ENCODE measurements around the gene AHRR. TPM values are rescaled to one million over a fixed set of nuclear protein-coding genes. Genes with fewer than 3 reads are reported as not detected.
A peak's percentile ranks its signal among the peaks of the same experiment; 100 is the strongest.
"Not testable (repeated sequence)": the region's sequence is repeated elsewhere in the genome, so short reads cannot be mapped to it uniquely, and the experiment has no call there.

Gene AHRR
- total and polyA plus RNA-seq, 2 experiments from 2014 or later: 0.27 to 1.8 TPM

GRCh38 chr5:296954-297353 lies 24.6 kb upstream of the AHRR start:
- not testable (repeated sequence) for H3F3A ChIP-seq (replicated peaks; ENCODE audit: low read depth); H3K9me2 ChIP-seq (ENCODE audit: insufficient read depth); H2AFZ ChIP-seq; H3K27ac ChIP-seq (ENCODE audit: low read depth); H3K36me3 ChIP-seq (ENCODE audit: insufficient read depth); H3K4me1 ChIP-seq (ENCODE audit: insufficient read depth); H4K20me1 ChIP-seq (replicated peaks; ENCODE audit: insufficient read depth); DNase-seq (ENCODE audit: low spot score); H3K27ac Mint-ChIP-seq; H3K4me3 ChIP-seq; H3K27me3 Mint-ChIP-seq (ENCODE audit: insufficient read depth, low read depth, poor library complexity); H3K4me3 Mint-ChIP-seq; H3K4me2 ChIP-seq; H3K27me3 ChIP-seq (ENCODE audit: insufficient read depth); H3K9me3 Mint-ChIP-seq
- Mint-ChIP-seq H3K4me1 (peaks cover 37% of the 10 kb centered on the region), H3K36me3 (ENCODE audit: low read depth) (peaks cover 19% of the 10 kb centered on the region)
- ATAC-seq: peak; percentile 18
- peaks cover 12% of the 10 kb centered on the region for H3K79me2 ChIP-seq (replicated peaks; ENCODE audit: insufficient read depth)

- H3K36me3 ChIP-seq (ENCODE audit: insufficient read depth); H3K27me3 ChIP-seq (ENCODE audit: insufficient read depth); H3K27ac Mint-ChIP-seq; H3K4me1 ChIP-seq (ENCODE audit: insufficient read depth); H3K9me2 ChIP-seq (ENCODE audit: insufficient read depth); H3K4me3 ChIP-seq; H3K27me3 Mint-ChIP-seq (ENCODE audit: insufficient read depth, low read depth, poor library complexity); H3K27ac ChIP-seq (ENCODE audit: low read depth); H3K4me2 ChIP-seq; H4K20me1 ChIP-seq (replicated peaks; ENCODE audit: insufficient read depth); H3F3A ChIP-seq (replicated peaks; ENCODE audit: low read depth); H3K9me3 Mint-ChIP-seq; H2AFZ ChIP-seq; DNase-seq (ENCODE audit: low spot score): not testable (repeated sequence)
- H3K79me2 ChIP-seq (replicated peaks; ENCODE audit: insufficient read depth): peaks cover 11% of the 10 kb centered on the region; the same call in 1 of the 2 replicates
- peaks cover 42% of the 10 kb centered on the region for H3K4me1 Mint-ChIP-seq
- ATAC-seq: peak; percentile 52
- peak overlapping the region; percentile 46; the same call in 2 of the 3 replicates for H3K4me3 Mint-ChIP-seq
- peaks cover 14% of the 10 kb centered on the region for H3K36me3 Mint-ChIP-seq (ENCODE audit: low read depth)
Observed at GRCh38 chr5:297448-297847, 24.1 kb upstream of the AHRR start.

GRCh38 chr5:297991-298736 lies 23.4 kb upstream of the AHRR start:
- H3K4me2 ChIP-seq; DNase-seq (ENCODE audit: low spot score); H4K20me1 ChIP-seq (replicated peaks; ENCODE audit: insufficient read depth); H3K27ac ChIP-seq (ENCODE audit: low read depth); H3F3A ChIP-seq (replicated peaks; ENCODE audit: low read depth); H2AFZ ChIP-seq; H3K4me3 ChIP-seq; H3K9me2 ChIP-seq (ENCODE audit: insufficient read depth); H3K36me3 ChIP-seq (ENCODE audit: insufficient read depth); H3K27me3 Mint-ChIP-seq (ENCODE audit: insufficient read depth, low read depth, poor library complexity); H3K27me3 ChIP-seq (ENCODE audit: insufficient read depth); H3K27ac Mint-ChIP-seq; H3K4me1 ChIP-seq (ENCODE audit: insufficient read depth); H3K9me3 Mint-ChIP-seq; H3K36me3 Mint-ChIP-seq (ENCODE audit: low read depth): not testable (repeated sequence)
- H3K4me3 Mint-ChIP-seq: 0 out of 3 replicates have a peak overlapping the region, but pooled peaks have one; percentile 46
- H3K79me2 ChIP-seq (replicated peaks; ENCODE audit: insufficient read depth): peaks cover 11% of the 10 kb centered on the region; the same call in 1 of the 2 replicates
- peak; percentile 85 for ATAC-seq
- H3K4me1 Mint-ChIP-seq: peaks cover 49% of the 10 kb centered on the region

- no peaks in the 10 kb centered on the region for H3K9me2 ChIP-seq (ENCODE audit: insufficient read depth)
- H3K27me3 Mint-ChIP-seq (ENCODE audit: insufficient read depth, low read depth, poor library complexity): peaks cover 3% of the 10 kb centered on the region
- H3K27me3 ChIP-seq (ENCODE audit: insufficient read depth): no peaks in the 10 kb centered on the region
- no peak for ATAC-seq
- peaks cover 11% of the 10 kb centered on the region; the same call in 1 of the 2 replicates for H3K79me2 ChIP-seq (replicated peaks; ENCODE audit: insufficient read depth)
- no peak for DNase-seq (ENCODE audit: low spot score)
- H3K4me1 ChIP-seq (ENCODE audit: insufficient read depth): peaks cover 6% of the 10 kb centered on the region; the same call in 1 of the 2 replicates
- H3K27ac Mint-ChIP-seq: no peak overlapping the region
- no peaks in the 10 kb centered on the region for H3K36me3 ChIP-seq (ENCODE audit: insufficient read depth)
- H3K27ac ChIP-seq (ENCODE audit: low read depth): no peak overlapping the region
- H4K20me1 ChIP-seq (replicated peaks; ENCODE audit: insufficient read depth): no peaks in the 10 kb centered on the region; the same call in 1 of the 2 replicates
- H2AFZ ChIP-seq: no peak overlapping the region
- peaks cover 53% of the 10 kb centered on the region for H3K4me1 Mint-ChIP-seq
- peaks cover 7% of the 10 kb centered on the region for H3K36me3 Mint-ChIP-seq (ENCODE audit: low read depth)
- H3F3A ChIP-seq (replicated peaks; ENCODE audit: low read depth): no peaks in the 10 kb centered on the region
- no peak overlapping the region for H3K4me3 Mint-ChIP-seq
- peaks cover 3% of the 10 kb centered on the region; the same call in 1 of the 3 replicates for H3K9me3 Mint-ChIP-seq
- no peak overlapping the region for H3K4me2 ChIP-seq
- no peak overlapping the region for H3K4me3 ChIP-seq
- TF ChIP-seq EZH2phosphoT487 (IDR thresholded peaks at IDR 0.05; ENCODE audit: unreplicated experiment): no peak
- TF ChIP-seq EZH2 (IDR thresholded peaks at IDR 0.05; ENCODE audit: low read depth, unreplicated experiment): no peak
- TF ChIP-seq CREB1 (CRISPR knock-in tag; IDR thresholded peaks at IDR 0.05; ENCODE audit: low read depth): no peak
- no peak for TF ChIP-seq ZNF114 (CRISPR knock-in tag; IDR thresholded peaks at IDR 0.05)
- TF ChIP-seq REST (IDR thresholded peaks at IDR 0.05; ENCODE audit: unreplicated experiment): no peak
- no peak for TF ChIP-seq CTCF (conservative IDR thresholded peaks at IDR 0.05; ENCODE audit: low read depth in 2 of 2)
- no peak for TF ChIP-seq STAT1 (IDR thresholded peaks at IDR 0.05; ENCODE audit: unreplicated experiment)
Observed at GRCh38 chr5:298737-299125, 22.8 kb upstream of the AHRR start.
